ENCODE results near the gene TPSD1. TPM values are rescaled to one million over a fixed set of nuclear protein-coding genes. Genes with fewer than 3 reads are reported as not detected.

The TPSD1 gene
- total RNA-seq, 2 donors from 2014 or later: 1.6 TPM; not detected in 1

- ATAC-seq (no peak), DNase-seq (no peak)
- intact Hi-C loops (cut with DNase I): no loop called here
- Histone ChIP-seq H3K4me1 (peaks cover 11% of the 10 kb centered on the region), H3K9me3 (no peaks in the 10 kb centered on the region), H3K27ac (no peak overlapping the region), H3K36me3 (replicated peaks in 1 of 2; ENCODE audit: insufficient read depth in 1 of 2, low read depth in 2 of 2) (no peaks in the 10 kb centered on the region), H3K4me3 (no peak overlapping the region), H3K27me3 (no peaks in the 10 kb centered on the region)
- TF ChIP-seq CTCF (IDR thresholded peaks at IDR 0.05): no peak
- WGBS, 2 donors: 78 to 83% methylated on average over 7 of the region's 7 CpGs
These were observed 18.9 kb downstream of the TPSD1 start for GRCh38 chr16:1274767-1275166.

GRCh38 chr16:1275791-1276579, 20.1 kb downstream of the TPSD1 start:
- Histone ChIP-seq H3K4me1 (peaks cover 11% of the 10 kb centered on the region), H3K4me3 (no peak overlapping the region), H3K36me3 (replicated peaks in 1 of 2; ENCODE audit: insufficient read depth in 1 of 2, low read depth in 2 of 2) (no peaks in the 10 kb centered on the region), H3K27ac (no peak overlapping the region), H3K9me3 (no peaks in the 10 kb centered on the region), H3K27me3 (no peaks in the 10 kb centered on the region)
- intact Hi-C loops (cut with DNase I): no loop called here
- no peak for ATAC-seq
- DNase-seq: no peak
- TF ChIP-seq CTCF (IDR thresholded peaks at IDR 0.05) (no peak), POLR2A (IDR thresholded peaks at IDR 0.05) (no peak)
- 45 to 49% methylated on average over 13 to 28 of the region's 30 CpGs for WGBS, 2 donors

- ATAC-seq (no peak), DNase-seq (no peak)
- TF ChIP-seq POLR2A (IDR thresholded peaks at IDR 0.05) (no peak), CTCF (IDR thresholded peaks at IDR 0.05) (no peak)
- 66 to 67% methylated on average over 2 to 6 of the region's 14 CpGs for WGBS, 2 donors
- no peaks in the 10 kb centered on the region for H3K9me3 ChIP-seq
- no peaks in the 10 kb centered on the region for H3K36me3 ChIP-seq (replicated peaks in 1 of 2; ENCODE audit: insufficient read depth in 1 of 2, low read depth in 2 of 2)
- H3K27ac ChIP-seq: no peak overlapping the region
- no peak overlapping the region for H3K4me3 ChIP-seq
- intact Hi-C loops (cut with DNase I): no loop called here
- H3K27me3 ChIP-seq: no peaks in the 10 kb centered on the region
- H3K4me1 ChIP-seq: peaks cover 8% of the 10 kb centered on the region
These were observed 20.7 kb downstream of the TPSD1 start for GRCh38 chr16:1276580-1276878.

GRCh38 chr16:1277151-1277598, 21.3 kb downstream of the TPSD1 start:
- WGBS, 2 donors: 63% methylated on average over 18 of the region's 19 CpGs; no CpG with 5 or more reads in 1 of the 2 donors
- DNase-seq: no peak

More at GRCh38 chr16:1277151-1277598, 21.3 kb downstream of the TPSD1 start:
- Histone ChIP-seq H3K4me1 (peaks cover 1% of the 10 kb centered on the region), H3K27me3 (no peaks in the 10 kb centered on the region), H3K36me3 (replicated peaks in 1 of 2; ENCODE audit: insufficient read depth in 1 of 2, low read depth in 2 of 2) (no peaks in the 10 kb centered on the region), H3K4me3 (no peak overlapping the region), H3K27ac (no peak overlapping the region), H3K9me3 (no peaks in the 10 kb centered on the region)
- no peak for ATAC-seq
- intact Hi-C loops (cut with DNase I): no loop called here
- TF ChIP-seq POLR2A (IDR thresholded peaks at IDR 0.05) (no peak), CTCF (IDR thresholded peaks at IDR 0.05) (no peak)
